ENCODE results near the gene NPC2. TPM values are rescaled to one million over a fixed set of nuclear protein-coding genes. Genes with fewer than 3 reads are reported as not detected.

NPC2 gene
- total RNA-seq, 1 experiment from 2014 or later, result 137 TPM

- H3K4me1 ChIP-seq (ENCODE audit: insufficient read depth, low read length), result no peaks in the 10 kb centered on the region
- no peak overlapping the region for H2AFZ ChIP-seq (ENCODE audit: low read length)
- no peaks in the 10 kb centered on the region for H3K27me3 Mint-ChIP-seq (ENCODE audit: low read depth)
- no peak overlapping the region for H3K4me2 ChIP-seq (ENCODE audit: insufficient read depth, insufficient read length, low read length)
- no peak overlapping the region for H2BK12ac ChIP-seq (ENCODE audit: insufficient read length, low read depth, low read length)
- no peak overlapping the region for H3T11ph ChIP-seq (ENCODE audit: low read length)
- no peak overlapping the region for H3K14ac ChIP-seq (ENCODE audit: insufficient read depth, low read length)
- H2BK15ac ChIP-seq (ENCODE audit: low read depth, low read length), result no peak overlapping the region
- no peak overlapping the region for H2BK5ac ChIP-seq (ENCODE audit: insufficient read length, low read length)
- no peak overlapping the region for H4K5ac ChIP-seq (ENCODE audit: insufficient read length, low read depth, low read length)
- TF ChIP-seq CTCF (conservative IDR thresholded peaks at IDR 0.05), result no peak
- H4K91ac ChIP-seq (ENCODE audit: insufficient read length, low read depth, low read length), result no peak overlapping the region
- H3K9me3 ChIP-seq (ENCODE audit: control insufficient read depth, low read depth, low read length), result no peaks in the 10 kb centered on the region
- no peak overlapping the region for H3K4me3 Mint-ChIP-seq
- no peaks in the 10 kb centered on the region for H3K27me3 ChIP-seq (ENCODE audit: insufficient read depth, low read length)
- H3K18ac ChIP-seq (ENCODE audit: insufficient read length, low read depth, low read length), result no peak overlapping the region
- H3K9me3 Mint-ChIP-seq, result no peaks in the 10 kb centered on the region
- no peak overlapping the region for H3K56ac ChIP-seq (ENCODE audit: insufficient read length, low read depth, low read length)
- H2BK20ac ChIP-seq (ENCODE audit: low read depth, low read length, poor library complexity, severe bottlenecking), result no peak overlapping the region
- DNase-seq, result no peak
- no CpG with 5 or more reads among the region's 3 CpGs for WGBS (ENCODE audit: extremely low coverage, insufficient read length, low lambda C conversion rate)
- no peak overlapping the region for H2AK5ac ChIP-seq (ENCODE audit: insufficient read length, low read length)
- no peak overlapping the region for H3K4ac ChIP-seq (ENCODE audit: low read depth, low read length)
- H3K27ac ChIP-seq (ENCODE audit: insufficient read length, low read depth, low read length), result no peak overlapping the region
- no peaks in the 10 kb centered on the region for H3K79me2 ChIP-seq (ENCODE audit: insufficient read depth, low read length)
- H3K9ac ChIP-seq (ENCODE audit: extremely low read depth, insufficient read length, low read length), result no peak overlapping the region
- peak overlapping the region in 1 of 3 experiments; percentile 21; a peak in 2 of 7 replicates for H3K27ac Mint-ChIP-seq
- no peaks in the 10 kb centered on the region for H4K20me1 ChIP-seq (ENCODE audit: control insufficient read depth, insufficient read depth, insufficient read length)
- H3K23ac ChIP-seq (ENCODE audit: insufficient read length, low read depth, low read length), result no peak overlapping the region
- H3K23me2 ChIP-seq (ENCODE audit: insufficient read length, low read depth, low read length, poor library complexity, severe bottlenecking), result no peaks in the 10 kb centered on the region
- H3K4me1 Mint-ChIP-seq, result peaks cover 17 to 31% of the 10 kb centered on the region in 2 experiments
- H3K36me3 Mint-ChIP-seq (ENCODE audit: insufficient read depth in 1 of 3, low read depth in 3 of 3), result peaks cover 5 to 44% (median 42%) of the 10 kb centered on the region in 3 experiments
- H4K8ac ChIP-seq (replicated peaks; ENCODE audit: insufficient read length, low read depth, low read length), result no peak overlapping the region
- no peak overlapping the region for H2BK120ac ChIP-seq (ENCODE audit: low read depth, low read length, poor library complexity, severe bottlenecking)
- H3K79me1 ChIP-seq (ENCODE audit: insufficient read depth, low read depth, low read length, poor library complexity, severe bottlenecking), result no peaks in the 10 kb centered on the region
Measured at GRCh38 chr14:74475678-74476077, 17.4 kb downstream of the NPC2 start.
